Non-pigmented ciliary epithelial cell (primary cell): Measurements from ENCODE around the gene CAPN14.

Experiments
- DNase-seq: peaks from one replicate; pipeline ENCODE4 v3.0.0-alpha.2; 2010; ENCODE audit warnings: low read depth

The CAPN14 gene

GRCh38 chr2:31226266-31226665, 9.0 kb upstream of the CAPN14 start:
- no peak for DNase-seq

GRCh38 chr2:31223749-31224148, 6.4 kb upstream of the CAPN14 start:
- no peak for DNase-seq

GRCh38 chr2:31223026-31223425, 5.7 kb upstream of the CAPN14 start:
- no peak for DNase-seq

- no peak for DNase-seq
Observed at GRCh38 chr2:31222071-31222470, 4.8 kb upstream of the CAPN14 start.

- DNase-seq: no peak
Observed at GRCh38 chr2:31221544-31221943, 4.2 kb upstream of the CAPN14 start.

- no peak for DNase-seq
Observed at GRCh38 chr2:31219131-31219969, 2.0 kb upstream of the CAPN14 start.

GRCh38 chr2:31216734-31217133, 581 bp downstream of the CAPN14 start:
- DNase-seq: no peak

- DNase-seq: no peak
Observed at GRCh38 chr2:31214444-31214915, 2.8 kb downstream of the CAPN14 start.

- no peak for DNase-seq
Observed at GRCh38 chr2:31213601-31214443, 3.5 kb downstream of the CAPN14 start.

- no peak for DNase-seq
Observed at GRCh38 chr2:31212659-31213600, 4.4 kb downstream of the CAPN14 start.

GRCh38 chr2:31208240-31208639, 9.1 kb downstream of the CAPN14 start:
- no peak for DNase-seq

GRCh38 chr2:31207790-31208189, 9.5 kb downstream of the CAPN14 start:
- DNase-seq: no peak

- no peak for DNase-seq
Observed at GRCh38 chr2:31205613-31206012, 11.7 kb downstream of the CAPN14 start.

- no peak for DNase-seq
Observed at GRCh38 chr2:31205186-31205585, 12.1 kb downstream of the CAPN14 start.

- DNase-seq: no peak
Observed at GRCh38 chr2:31204783-31205182, 12.5 kb downstream of the CAPN14 start.

GRCh38 chr2:31203916-31204315, 13.4 kb downstream of the CAPN14 start:
- no peak for DNase-seq

GRCh38 chr2:31202833-31203232, 14.5 kb downstream of the CAPN14 start:
- DNase-seq: no peak

- no peak for DNase-seq
Observed at GRCh38 chr2:31202041-31202440, 15.3 kb downstream of the CAPN14 start.

- DNase-seq: no peak
Observed at GRCh38 chr2:31200972-31201371, 16.3 kb downstream of the CAPN14 start.

GRCh38 chr2:31199206-31199605, 18.1 kb downstream of the CAPN14 start:
- no peak for DNase-seq

GRCh38 chr2:31197669-31198068, 19.6 kb downstream of the CAPN14 start:
- no peak for DNase-seq

- no peak for DNase-seq
Observed at GRCh38 chr2:31197166-31197565, 20.1 kb downstream of the CAPN14 start.
